T-helper 2 cell (primary cell): ENCODE data around the gene TRAT1.

Experiments
- DNase-seq, 5 experiments: peaks; one replicate each; pipeline versions ENCODE4 v3.0.0 to v3.0.0-alpha.2; 2012 to 2022

Gene TRAT1

GRCh38 chr3:108861401-108861800 is 38.8 kb downstream of the TRAT1 start:
- no peak for DNase-seq

GRCh38 chr3:108862865-108863798 is 40.5 kb downstream of the TRAT1 start:
- DNase-seq = peak in 2 of 5 experiments; percentile 29 to 56

GRCh38 chr3:108863799-108864135 is 41.2 kb downstream of the TRAT1 start:
- no peak for DNase-seq

- DNase-seq = peak in 1 of 5 experiments; percentile 10
These were observed 55.3 kb downstream of the TRAT1 start for GRCh38 chr3:108877901-108878300.

- no peak for DNase-seq
These were observed 57.3 kb downstream of the TRAT1 start for GRCh38 chr3:108879915-108880314.

GRCh38 chr3:108882762-108883161 is 60.2 kb downstream of the TRAT1 start:
- no peak for DNase-seq

GRCh38 chr3:108883373-108883772 is 60.8 kb downstream of the TRAT1 start:
- peak in 1 of 5 experiments; percentile 16 for DNase-seq

GRCh38 chr3:108887121-108887520 is 64.5 kb downstream of the TRAT1 start:
- DNase-seq = no peak

GRCh38 chr3:108887777-108888176 is 65.2 kb downstream of the TRAT1 start:
- no peak for DNase-seq

GRCh38 chr3:108891833-108892232 is 69.2 kb downstream of the TRAT1 start:
- no peak for DNase-seq

- no peak for DNase-seq
These were observed 72.4 kb downstream of the TRAT1 start for GRCh38 chr3:108894981-108895380.

- DNase-seq = peak in 1 of 5 experiments; percentile 25
These were observed 75.3 kb downstream of the TRAT1 start for GRCh38 chr3:108897883-108898282.

- no peak for DNase-seq
These were observed 76.9 kb downstream of the TRAT1 start for GRCh38 chr3:108899530-108899929.
